SK-N-SH (cell line): ENCODE data around the gene TKTL1. TPM values are rescaled to one million over a fixed set of nuclear protein-coding genes. Genes with fewer than 3 reads are reported as not detected.

Source experiments
- CTCF ChIA-PET: fragments of 300-600, 350-600 bp; formaldehyde crosslinking; extraction: SDS; loops from one replicate; lab custom pipeline; 2021; lab: Yijun Ruan, JAX
- POLR2A ChIA-PET: fragments of 350-600 bp; sonication (Branson Sonifier 250); formaldehyde crosslinking; extraction: SDS; loops from one replicate; lab custom pipeline; 2020; ENCODE audit warnings: antibody characterized with exemption, inconsistent platforms; lab: Yijun Ruan, JAX
- DNase-seq: peaks from one replicate; pipeline ENCODE4 v3.0.0; 2012
- H2AFZ ChIP-seq: fragments of 200-600 bp; sonication (generic); 2 replicates; pipeline ENCODE4 v1.8.1; 2016; ENCODE audit warnings: antibody characterized with exemption, mild to moderate bottlenecking, low read depth
- H3F3A ChIP-seq: fragments of 200-600 bp; sonication (generic); replicated peaks from 2 replicates; pipeline ENCODE3; 2016; ENCODE audit warnings: antibody characterized with exemption, mild to moderate bottlenecking; ENCODE audit not compliant: insufficient read depth
- H3K27ac ChIP-seq, 2 experiments: fragments of 200-500 bp in 1 of 2; fragments of 200-600 bp in 1 of 2; sonication (Bioruptor generic) in 1 of 2; sonication (generic), shearing (Covaris generic) in 1 of 2; 2 replicates each; pipeline versions ENCODE4 v1.5.1 to v1.6.1; 2014 to 2016; ENCODE audit warnings: low read depth in 2 of 2, inconsistent platforms in 1 of 2, low read length in 1 of 2, mild to moderate bottlenecking in 1 of 2, mixed read lengths in 1 of 2
- H3K27me3 ChIP-seq: fragments of 200-600 bp; sonication (generic), shearing (Covaris generic); 2 replicates; pipeline ENCODE4 v1.6.1; 2016; ENCODE audit warnings: mixed run types; ENCODE audit not compliant: insufficient read depth
- H3K36me3 ChIP-seq, 2 experiments: fragments of 200-500 bp in 1 of 2; fragments of 200-600 bp in 1 of 2; sonication (Bioruptor generic) in 1 of 2; sonication (generic) in 1 of 2; replicated peaks in 1 of 2; 2 replicates each; pipeline versions ENCODE3 to v1.5.1; 2014 to 2016; ENCODE audit warnings: low read length in 1 of 2, mild to moderate bottlenecking in 1 of 2; ENCODE audit not compliant: insufficient read depth in 2 of 2, control insufficient read depth in 1 of 2
- H3K4me1 ChIP-seq, 2 experiments: fragments of 200-500 bp in 1 of 2; fragments of 200-600 bp in 1 of 2; sonication (Bioruptor generic) in 1 of 2; sonication (generic), shearing (Covaris generic) in 1 of 2; 2 replicates each; pipeline versions ENCODE4 v1.5.1 to v1.6.1; 2014 to 2016; ENCODE audit warnings: low read depth in 1 of 2, low read length in 1 of 2, mixed run types in 1 of 2; ENCODE audit not compliant: insufficient read depth in 2 of 2, control insufficient read depth in 1 of 2
- H3K4me2 ChIP-seq: fragments of 200-600 bp; sonication (generic), shearing (Covaris generic); 2 replicates; pipeline ENCODE4 v1.6.1; 2017; ENCODE audit warnings: mixed run types
- H3K4me3 ChIP-seq, 2 experiments: fragments of 200-500 bp in 1 of 2; fragments of 200-600 bp in 1 of 2; sonication (Bioruptor generic) in 1 of 2; sonication (generic), shearing (Covaris generic) in 1 of 2; 2 replicates each; pipeline versions ENCODE4 v1.5.1 to v1.8.1; 2014 to 2016; ENCODE audit warnings: low read depth in 2 of 2, inconsistent platforms in 1 of 2, low read length in 1 of 2, mild to moderate bottlenecking in 1 of 2, mixed read lengths in 1 of 2, moderate library complexity in 1 of 2
- H3K79me2 ChIP-seq: fragments of 200-600 bp; sonication (generic); 2 replicates; pipeline ENCODE4 v1.8.1; 2017; ENCODE audit warnings: mild to moderate bottlenecking; ENCODE audit not compliant: insufficient read depth
- H3K9ac ChIP-seq: fragments of 200-600 bp; sonication (generic); 2 replicates; pipeline ENCODE4 v1.6.1; 2017; ENCODE audit warnings: mixed run types
- H3K9me2 ChIP-seq: fragments of 200-600 bp; sonication (generic); 2 replicates; pipeline ENCODE4 v1.6.1; 2017; ENCODE audit warnings: mixed run types
- H3K9me3 ChIP-seq: fragments of 200-600 bp; sonication (generic); 2 replicates; pipeline ENCODE4 v1.6.1; 2017; ENCODE audit warnings: mixed run types, mild to moderate bottlenecking, moderate library complexity
- H4K20me1 ChIP-seq: fragments of 200-600 bp; sonication (generic); 2 replicates; pipeline ENCODE4 v1.6.1; 2017; ENCODE audit warnings: mild to moderate bottlenecking, mixed run types; ENCODE audit not compliant: insufficient read depth
- ELF1 ChIP-seq: IDR thresholded peaks from 2 replicates; pipeline ENCODE4 v1.4.0; 2012
- EZH2phosphoT487 ChIP-seq: fragments of 200-600 bp; sonication (generic); IDR thresholded peaks from 2 replicates; pipeline ENCODE4 v1.6.1; 2017; ENCODE audit warnings: low read depth, mixed run types, mild to moderate bottlenecking, antibody characterized with exemption, moderate library complexity, borderline replicate concordance
- FOSL2 ChIP-seq: IDR thresholded peaks from 2 replicates; pipeline ENCODE4 v1.4.0; 2012; ENCODE audit warnings: low read depth, mild to moderate bottlenecking, moderate library complexity, borderline replicate concordance
- FOXM1 ChIP-seq: IDR thresholded peaks from 2 replicates; pipeline ENCODE4 v1.4.0; 2012; ENCODE audit warnings: low read depth, mild to moderate bottlenecking
- GABPA ChIP-seq: IDR thresholded peaks from 2 replicates; pipeline ENCODE4 v1.4.0; 2012; ENCODE audit warnings: low read depth, mild to moderate bottlenecking
- GATA2 ChIP-seq: sonication (generic); formaldehyde crosslinking; IDR thresholded peaks from 2 replicates; pipeline ENCODE4 v1.5.0; 2020; ENCODE audit warnings: mild to moderate bottlenecking, missing genetic modification reagents
- NFIC ChIP-seq: IDR thresholded peaks from 2 replicates; pipeline ENCODE4 v1.4.0; 2012; ENCODE audit warnings: borderline replicate concordance
- RAD21 ChIP-seq: IDR thresholded peaks from 2 replicates; pipeline ENCODE4 v1.6.1; 2012; ENCODE audit warnings: mild to moderate bottlenecking, low read length
- RCOR1 ChIP-seq: fragments of 150-350 bp; IDR thresholded peaks from 2 replicates; pipeline ENCODE4 v1.6.1; 2017; ENCODE audit warnings: antibody characterized with exemption, low read length
- RXRA ChIP-seq: IDR thresholded peaks from 2 replicates; pipeline ENCODE4 v1.4.0; 2012; ENCODE audit warnings: low read depth, mild to moderate bottlenecking, borderline replicate concordance
- SIN3A ChIP-seq: IDR thresholded peaks from 2 replicates; pipeline ENCODE4 v1.6.1; 2012; ENCODE audit warnings: low read depth, mild to moderate bottlenecking, low read length, moderate library complexity, borderline replicate concordance
- TAF1 ChIP-seq: IDR thresholded peaks from 2 replicates; pipeline ENCODE4 v1.6.1; 2012; ENCODE audit warnings: low read depth, mild to moderate bottlenecking, low read length, moderate library complexity, borderline replicate concordance
- WGBS: methylation state at CpG from one replicate; pipeline ENCODE4 v1.1.6; 2017; ENCODE audit warnings: low lambda C conversion rate; 5-methylcytosine and 5-hydroxymethylcytosine counted together
- polyA plus RNA-seq, 3 experiments: library from polyadenylated mRNA; depleted of rRNA; stranded (reverse); fragments of >200 nt; gene quantifications; 2 replicates each; pipeline ENCODE4 v1.2.3, GENCODE V29; 2012
- TF ChIP-seq, protein P1 (sequence below): IDR thresholded peaks from 2 replicates; pipeline ENCODE4 v1.4.0; 2012; ENCODE audit warnings: low read depth
- TF ChIP-seq, protein P2 (sequence below): fragments of 150-350 bp; IDR thresholded peaks from 2 replicates; pipeline ENCODE4 v1.6.1; 2016; ENCODE audit warnings: mild to moderate bottlenecking, low read depth, low read length
- TF ChIP-seq, protein P3 (sequence below): fragments of 150-350 bp; IDR thresholded peaks from 2 replicates; pipeline ENCODE4 v1.6.1; 2017; ENCODE audit warnings: antibody characterized with exemption, low read length, low read depth, borderline replicate concordance

TKTL1 gene
- polyA plus RNA-seq, 1 of the 3 experiments (the other 2 are of a cell fraction): not detected

DNA sequence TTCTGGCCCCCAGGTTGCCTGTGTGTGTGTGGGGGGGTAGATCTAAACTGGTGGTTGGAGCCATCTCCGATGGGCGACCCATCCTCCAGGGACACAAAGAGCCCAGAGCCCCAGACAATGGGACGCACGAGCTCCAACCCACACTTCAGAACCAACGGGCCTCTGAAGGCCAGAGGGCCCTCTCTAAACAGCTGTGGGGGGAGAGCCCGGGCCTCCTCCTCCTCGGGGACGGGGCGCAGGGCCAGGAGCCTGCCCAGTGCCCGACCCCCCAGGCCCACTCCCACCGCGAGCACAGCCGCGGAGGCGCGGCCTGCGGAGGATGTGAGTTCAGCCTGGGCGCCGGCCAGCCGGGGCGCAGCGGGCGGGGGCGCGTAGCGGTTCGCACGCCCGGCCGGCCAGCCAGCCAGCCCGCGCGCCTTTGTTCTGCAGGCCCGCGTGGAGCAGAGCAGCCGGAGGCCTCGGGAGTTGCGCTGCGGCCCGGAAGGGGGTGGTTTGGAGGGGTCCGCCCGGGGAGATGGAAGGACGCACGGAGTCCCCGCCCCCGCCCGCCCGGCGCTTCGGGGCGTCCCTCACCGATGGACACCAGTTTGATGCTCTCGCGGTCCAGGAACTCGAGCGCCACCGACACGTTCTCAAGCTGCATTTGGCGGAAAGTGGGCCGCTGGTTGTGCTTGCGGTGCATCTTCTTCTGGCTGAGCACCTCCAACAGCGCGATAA is 74.9 kb downstream of the TKTL1 start:
- H3K36me3 ChIP-seq: peaks cover 12 to 20% of the 10 kb centered on the region in 2 experiments
- 19% methylated on average over 15 of the region's 63 CpGs for WGBS
- peaks cover 16 to 17% of the 10 kb centered on the region in 2 experiments; a peak in 2 of 4 replicates for H3K4me1 ChIP-seq
- H3K27ac ChIP-seq: peak overlapping the region; percentile 90 to 98
- ChIA-PET CTCF (no interaction called here), POLR2A (interaction anchor here (1.1 to 1.7 kb wide), 2 partner anchors 13 to 27 kb away, joined by 4 to 7 read pairs; no protein-coding TSS in a partner anchor)
- H3K27me3 ChIP-seq: no peaks in the 10 kb centered on the region
- peaks cover 83% of the 10 kb centered on the region for H3K79me2 ChIP-seq
- no peak overlapping the region for H2AFZ ChIP-seq
- peak overlapping the region; percentile 72 to 82 for H3K4me3 ChIP-seq
- H3K9me3 ChIP-seq: no peaks in the 10 kb centered on the region
- H3K4me2 ChIP-seq: peak overlapping the region; percentile 97
- no peak for TF ChIP-seq GABPA
- no peak for TF ChIP-seq ELF1
- TF ChIP-seq, protein P1, sequence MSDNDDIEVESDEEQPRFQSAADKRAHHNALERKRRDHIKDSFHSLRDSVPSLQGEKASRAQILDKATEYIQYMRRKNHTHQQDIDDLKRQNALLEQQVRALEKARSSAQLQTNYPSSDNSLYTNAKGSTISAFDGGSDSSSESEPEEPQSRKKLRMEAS: no peak
- TF ChIP-seq RAD21: no peak
- no peak for TF ChIP-seq TAF1
- TF ChIP-seq RXRA: no peak
- TF ChIP-seq, protein P2, sequence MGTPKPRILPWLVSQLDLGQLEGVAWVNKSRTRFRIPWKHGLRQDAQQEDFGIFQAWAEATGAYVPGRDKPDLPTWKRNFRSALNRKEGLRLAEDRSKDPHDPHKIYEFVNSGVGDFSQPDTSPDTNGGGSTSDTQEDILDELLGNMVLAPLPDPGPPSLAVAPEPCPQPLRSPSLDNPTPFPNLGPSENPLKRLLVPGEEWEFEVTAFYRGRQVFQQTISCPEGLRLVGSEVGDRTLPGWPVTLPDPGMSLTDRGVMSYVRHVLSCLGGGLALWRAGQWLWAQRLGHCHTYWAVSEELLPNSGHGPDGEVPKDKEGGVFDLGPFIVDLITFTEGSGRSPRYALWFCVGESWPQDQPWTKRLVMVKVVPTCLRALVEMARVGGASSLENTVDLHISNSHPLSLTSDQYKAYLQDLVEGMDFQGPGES: no peak
- no peak for TF ChIP-seq NFIC
- TF ChIP-seq GATA2 (CRISPR knock-in tag): no peak
- TF ChIP-seq RCOR1: no peak
- TF ChIP-seq, protein P3, sequence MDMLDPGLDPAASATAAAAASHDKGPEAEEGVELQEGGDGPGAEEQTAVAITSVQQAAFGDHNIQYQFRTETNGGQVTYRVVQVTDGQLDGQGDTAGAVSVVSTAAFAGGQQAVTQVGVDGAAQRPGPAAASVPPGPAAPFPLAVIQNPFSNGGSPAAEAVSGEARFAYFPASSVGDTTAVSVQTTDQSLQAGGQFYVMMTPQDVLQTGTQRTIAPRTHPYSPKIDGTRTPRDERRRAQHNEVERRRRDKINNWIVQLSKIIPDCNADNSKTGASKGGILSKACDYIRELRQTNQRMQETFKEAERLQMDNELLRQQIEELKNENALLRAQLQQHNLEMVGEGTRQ: no peak
- no peak for TF ChIP-seq EZH2phosphoT487
- no peak for TF ChIP-seq SIN3A
- no peak for TF ChIP-seq FOSL2
- no peak for TF ChIP-seq FOXM1
- H4K20me1 ChIP-seq: peaks cover 33% of the 10 kb centered on the region
- H3F3A ChIP-seq: peaks cover 13% of the 10 kb centered on the region
- H3K9me2 ChIP-seq: no peaks in the 10 kb centered on the region
- peak; percentile 61 for DNase-seq
- peak overlapping the region; percentile 88 for H3K9ac ChIP-seq
